KBM-7 (cell line): ENCODE measurements around the gene KCNQ1.

ENCODE experiments used
- DNase-seq: peaks from one replicate; pipeline ENCODE4 v3.0.0-alpha.2; 2015
- in situ Hi-C: fragments of 300-500 bp; cut with MboI; formaldehyde crosslinking; loops from 2 replicates; pipeline ENCODE4 v1.14.3; 2020; ENCODE audit warnings: low sequenced_read_pairs, low pct_unique_long_range_greater_than_20kb, mixed read lengths

Gene KCNQ1

GRCh38 chr11:2745511-2745910 lies 300.7 kb downstream of the KCNQ1 start:
- DNase-seq = no peak
- in situ Hi-C loops = no loop called here

GRCh38 chr11:2746401-2747247 lies 301.8 kb downstream of the KCNQ1 start:
- in situ Hi-C loops = no loop called here
- no peak for DNase-seq

- DNase-seq = no peak
- in situ Hi-C loops = no loop called here
Measured at GRCh38 chr11:2747248-2748027, 302.6 kb downstream of the KCNQ1 start.

- in situ Hi-C loops = no loop called here
- no peak for DNase-seq
Measured at GRCh38 chr11:2748061-2748813, 303.4 kb downstream of the KCNQ1 start.

- DNase-seq = no peak
- in situ Hi-C loops = no loop called here
Measured at GRCh38 chr11:2748814-2749554, 304.2 kb downstream of the KCNQ1 start.

- in situ Hi-C loops = no loop called here
- no peak for DNase-seq
Measured at GRCh38 chr11:2750101-2750681, 305.4 kb downstream of the KCNQ1 start.

- in situ Hi-C loops = no loop called here
- DNase-seq = no peak
Measured at GRCh38 chr11:2750682-2751522, 306.1 kb downstream of the KCNQ1 start.

- no peak for DNase-seq
- in situ Hi-C loops = no loop called here
Measured at GRCh38 chr11:2751523-2752203, 306.9 kb downstream of the KCNQ1 start.

GRCh38 chr11:2752204-2752770 lies 307.5 kb downstream of the KCNQ1 start:
- DNase-seq = no peak
- in situ Hi-C loops = no loop called here

- no peak for DNase-seq
- in situ Hi-C loops = no loop called here
Measured at GRCh38 chr11:2752923-2753322, 308.1 kb downstream of the KCNQ1 start.

GRCh38 chr11:2754008-2754407 lies 309.2 kb downstream of the KCNQ1 start:
- in situ Hi-C loops = no loop called here
- no peak for DNase-seq

GRCh38 chr11:2755071-2755470 lies 310.3 kb downstream of the KCNQ1 start:
- DNase-seq = no peak
- in situ Hi-C loops = no loop called here

- no peak for DNase-seq
- in situ Hi-C loops = no loop called here
Measured at GRCh38 chr11:2758751-2759150, 313.9 kb downstream of the KCNQ1 start.

- in situ Hi-C loops = no loop called here
- DNase-seq = no peak
Measured at GRCh38 chr11:2759228-2760195, 314.7 kb downstream of the KCNQ1 start.

GRCh38 chr11:2760196-2760871 lies 315.5 kb downstream of the KCNQ1 start:
- in situ Hi-C loops = no loop called here
- no peak for DNase-seq
